GM13977 (cell line): ENCODE data around the gene DMTF1.
"Not testable (repeated sequence)": the region's sequence is repeated elsewhere in the genome, so short reads cannot be mapped to it uniquely, and the experiment has no call there.

Experiments
- DNase-seq: peaks from one replicate; pipeline ENCODE4 v3.0.0; 2012; ENCODE audit warnings: low spot score
- CTCF ChIP-seq: IDR thresholded peaks from 2 replicates; pipeline ENCODE4 v1.5.1; 2012; ENCODE audit warnings: mild to moderate bottlenecking, control low read depth; ENCODE audit not compliant: insufficient read depth; ENCODE audit errors: extremely low read depth, missing control alignments
- in situ Hi-C: fragments of 300-500 bp; cut with MboI; formaldehyde crosslinking; loops from one replicate; pipeline ENCODE4 v1.12.0; 2022; ENCODE audit warnings: low sequenced_read_pairs, low pct_unique_long_range_greater_than_20kb, mixed read lengths, inconsistent platforms; ENCODE audit not compliant: unreplicated experiment

Gene DMTF1

GRCh38 chr7:87225696-87226095 lies 73.4 kb downstream of the DMTF1 start:
- no peak for DNase-seq
- in situ Hi-C loops = loop anchor here (10.0 kb wide), 1 partner anchor 301 kb away; no protein-coding TSS in a partner anchor

GRCh38 chr7:87226495-87226894 lies 74.2 kb downstream of the DMTF1 start:
- in situ Hi-C loops = loop anchor here (10.0 kb wide), 1 partner anchor 302 kb away; no protein-coding TSS in a partner anchor
- no peak for TF ChIP-seq CTCF
- no peak for DNase-seq

More at GRCh38 chr7:87225696-87226095, 73.4 kb downstream of the DMTF1 start:
- no peak for TF ChIP-seq CTCF

- in situ Hi-C loops = no loop called here
- no peak for TF ChIP-seq CTCF
- DNase-seq = no peak
Observed at GRCh38 chr7:87231258-87231657, 79.0 kb downstream of the DMTF1 start.

- no peak for TF ChIP-seq CTCF
- DNase-seq = no peak
- in situ Hi-C loops = no loop called here
Observed at GRCh38 chr7:87231711-87232110, 79.5 kb downstream of the DMTF1 start.

- in situ Hi-C loops = no loop called here
- TF ChIP-seq CTCF = no peak
- no peak for DNase-seq
Observed at GRCh38 chr7:87234949-87235348, 82.7 kb downstream of the DMTF1 start.

- in situ Hi-C loops = not testable (repeated sequence)
Observed at GRCh38 chr7:87238464-87239051, 86.3 kb downstream of the DMTF1 start.

GRCh38 chr7:87245671-87246070 lies 93.4 kb downstream of the DMTF1 start:
- DNase-seq, in situ Hi-C loops: not testable (repeated sequence)

More at GRCh38 chr7:87238464-87239051, 86.3 kb downstream of the DMTF1 start:
- DNase-seq = not testable (repeated sequence)
